GM19463 (cell line): ENCODE results near the gene TRAPPC3.

Experiments
- ATAC-seq: cut with Tn5 transposase; IDR thresholded peaks from one replicate; pipeline ENCODE4 v1.9.1; 2021; ENCODE audit warnings: mild to moderate bottlenecking, moderate library complexity; ENCODE audit not compliant: unreplicated experiment

TRAPPC3 gene

GRCh38 chr1:36154335-36154734 lies 5.0 kb upstream of the TRAPPC3 start:
- ATAC-seq = no peak

GRCh38 chr1:36153476-36153875 lies 4.2 kb upstream of the TRAPPC3 start:
- no peak for ATAC-seq

GRCh38 chr1:36151845-36152203 lies 2.5 kb upstream of the TRAPPC3 start:
- ATAC-seq = no peak

- ATAC-seq = no peak
These were observed 2.0 kb upstream of the TRAPPC3 start for GRCh38 chr1:36151134-36151844.

- peak; percentile 59 for ATAC-seq
These were observed 1.2 kb upstream of the TRAPPC3 start for GRCh38 chr1:36150296-36151133.

GRCh38 chr1:36149973-36150295 lies 648 bp upstream of the TRAPPC3 start:
- ATAC-seq = no peak

GRCh38 chr1:36148821-36149236 lies 457 bp downstream of the TRAPPC3 start:
- ATAC-seq = no peak

GRCh38 chr1:36144413-36144812 lies 4.9 kb downstream of the TRAPPC3 start:
- no peak for ATAC-seq

GRCh38 chr1:36143424-36143823 lies 5.9 kb downstream of the TRAPPC3 start:
- no peak for ATAC-seq

GRCh38 chr1:36142121-36142520 lies 7.2 kb downstream of the TRAPPC3 start:
- no peak for ATAC-seq

- no peak for ATAC-seq
These were observed 9.8 kb downstream of the TRAPPC3 start for GRCh38 chr1:36139521-36139920.

- no peak for ATAC-seq
These were observed 11.5 kb downstream of the TRAPPC3 start for GRCh38 chr1:36137776-36138175.

GRCh38 chr1:36137226-36137625 lies 12.1 kb downstream of the TRAPPC3 start:
- no peak for ATAC-seq

GRCh38 chr1:36136535-36136934 lies 12.8 kb downstream of the TRAPPC3 start:
- ATAC-seq = no peak

- no peak for ATAC-seq
These were observed 13.5 kb downstream of the TRAPPC3 start for GRCh38 chr1:36135796-36136195.

- ATAC-seq = no peak
These were observed 14.0 kb downstream of the TRAPPC3 start for GRCh38 chr1:36135330-36135667.

- no peak for ATAC-seq
These were observed 14.6 kb downstream of the TRAPPC3 start for GRCh38 chr1:36134505-36135329.

- no peak for ATAC-seq
These were observed 15.3 kb downstream of the TRAPPC3 start for GRCh38 chr1:36134031-36134430.

GRCh38 chr1:36133484-36133883 lies 15.8 kb downstream of the TRAPPC3 start:
- ATAC-seq = no peak

- ATAC-seq = no peak
These were observed 17.3 kb downstream of the TRAPPC3 start for GRCh38 chr1:36132029-36132428.

GRCh38 chr1:36128905-36129206 lies 20.4 kb downstream of the TRAPPC3 start:
- no peak for ATAC-seq
